Stomach smooth muscle (tissue), 2 donors: Measurements from ENCODE around the gene NFE2L1.

Experiments
- H3K27ac ChIP-seq: one replicate; pipeline ENCODE4 v1.7.0; 2013; ENCODE audit warnings: mild to moderate bottlenecking, low read length, inconsistent platforms
- H3K27me3 ChIP-seq, 2 donors: one replicate each; pipeline ENCODE4 v1.7.0; 2013; ENCODE audit warnings: low read length in 2 of 2; ENCODE audit not compliant: insufficient read depth in 2 of 2, control insufficient read depth in 1 of 2
- H3K36me3 ChIP-seq, 2 donors: one replicate each; pipeline ENCODE4 v1.7.0; 2013; ENCODE audit warnings: low read length in 2 of 2; ENCODE audit not compliant: control insufficient read depth in 2 of 2, insufficient read depth in 2 of 2
- H3K4me1 ChIP-seq: one replicate; pipeline ENCODE4 v1.7.0; 2013; ENCODE audit warnings: low read length; ENCODE audit not compliant: control insufficient read depth, insufficient read depth
- H3K4me3 ChIP-seq, 2 donors: one replicate each; pipeline ENCODE4 v1.7.0; 2013; ENCODE audit warnings: low read length in 2 of 2
- H3K9ac ChIP-seq, 2 donors: one replicate each; pipeline ENCODE4 v1.7.0; 2013; ENCODE audit warnings: low read length in 2 of 2, mild to moderate bottlenecking in 1 of 2
- H3K9me3 ChIP-seq, 2 donors: one replicate each; pipeline ENCODE4 v1.7.0; 2013; ENCODE audit warnings: low read length in 2 of 2; ENCODE audit not compliant: control insufficient read depth in 2 of 2
- donor health status: healthy.
- donor health status: Pancreatic carcinoma.

The NFE2L1 gene

DNA sequence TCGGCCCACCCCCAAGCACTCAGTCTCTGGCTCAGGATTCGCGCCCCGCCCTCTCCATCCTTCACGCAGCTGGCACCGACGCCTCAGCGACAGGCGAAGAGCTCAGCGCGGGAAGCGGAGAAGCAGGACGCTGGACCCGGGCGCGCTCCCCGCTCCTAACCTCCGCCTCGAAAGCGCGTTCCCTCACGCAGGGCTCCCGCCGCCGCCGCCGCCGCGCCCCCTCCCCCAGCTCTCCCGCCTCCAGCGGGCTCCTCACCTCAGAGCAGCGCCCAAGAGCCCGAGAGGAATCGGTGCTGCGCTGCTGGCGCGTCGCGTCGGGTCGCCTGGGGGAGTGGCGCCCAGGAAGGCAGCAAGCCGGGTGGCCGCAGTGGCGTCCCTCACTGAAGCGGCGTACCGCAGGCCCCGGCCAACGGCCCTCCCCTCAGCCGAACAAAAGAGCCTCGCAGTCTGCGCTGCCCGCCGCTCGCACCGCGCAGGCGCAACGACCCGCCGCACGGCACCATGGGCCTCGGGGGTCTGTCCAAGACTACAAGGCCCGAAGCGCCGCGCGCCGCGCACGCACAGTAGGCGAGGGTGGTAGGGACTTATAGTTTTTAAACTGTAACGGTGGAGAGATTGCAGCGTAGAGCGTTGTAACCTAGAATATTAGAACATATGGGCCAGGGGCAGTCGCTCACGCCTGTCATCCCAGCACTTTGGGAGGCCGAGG lies 53.0 kb downstream of the NFE2L1 start, which contains the start of gene CBX1:
CBX1 (minus strand) TSS at position 467 of the 709 bp plus-strand sequence. CDS start 24,474 bp downstream, outside the sequence.
- H3K4me3 ChIP-seq: peak within 1 kb of the TSS; percentile 39 to 84
- H3K27me3 ChIP-seq: no peaks in the 10 kb centered on the region
- H3K9me3 ChIP-seq: no peaks in the 10 kb centered on the region
- peak within 1 kb of the TSS; percentile 70 for H3K27ac ChIP-seq
- peak within 1 kb of the TSS; percentile 65 to 69 for H3K9ac ChIP-seq
- H3K4me1 ChIP-seq: peaks cover 18% of the 10 kb centered on the region
- H3K36me3 ChIP-seq: no peaks in the 10 kb centered on the region

DNA sequence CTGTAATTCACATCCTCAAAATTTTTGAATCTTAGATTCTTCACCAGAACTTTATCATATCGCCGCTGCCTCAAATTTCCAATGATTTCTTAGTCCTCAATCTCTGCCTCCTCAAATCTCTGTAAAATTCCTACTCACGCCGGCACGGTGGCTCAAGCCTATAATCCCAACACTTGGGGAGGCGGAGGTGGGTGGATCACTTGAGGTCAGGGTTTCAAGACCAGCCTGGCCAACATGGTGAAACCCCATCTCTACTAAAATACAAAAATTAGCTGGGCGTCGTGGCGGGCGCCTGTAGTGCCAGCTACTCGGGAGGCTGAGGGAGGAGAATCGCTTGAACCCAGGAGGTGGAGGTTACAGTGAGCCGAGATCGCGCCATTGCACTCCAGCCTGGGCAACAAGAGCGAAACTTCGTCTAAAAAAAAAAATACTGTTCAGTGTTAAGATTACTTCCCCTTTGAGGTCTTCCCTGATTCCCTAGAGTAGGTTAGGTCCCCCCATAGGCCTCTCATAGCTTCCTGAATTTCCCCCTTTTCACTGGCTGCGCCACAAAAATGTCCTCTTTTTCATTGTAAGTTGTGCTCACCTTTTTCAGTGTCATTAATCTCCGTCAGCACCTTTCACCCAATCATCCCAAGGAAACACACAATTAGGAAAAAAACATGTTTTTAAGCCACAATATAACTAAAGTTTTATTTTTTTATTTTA lies 54.0 kb downstream of the NFE2L1 start:
- no peak overlapping the region for H3K9ac ChIP-seq
- no peaks in the 10 kb centered on the region for H3K27me3 ChIP-seq
- no peaks in the 10 kb centered on the region for H3K36me3 ChIP-seq
- H3K27ac ChIP-seq: no peak overlapping the region
- no peaks in the 10 kb centered on the region for H3K9me3 ChIP-seq
- peak overlapping the region in 1 of 2 donors; percentile 84 for H3K4me3 ChIP-seq
- H3K4me1 ChIP-seq: peaks cover 24% of the 10 kb centered on the region

DNA sequence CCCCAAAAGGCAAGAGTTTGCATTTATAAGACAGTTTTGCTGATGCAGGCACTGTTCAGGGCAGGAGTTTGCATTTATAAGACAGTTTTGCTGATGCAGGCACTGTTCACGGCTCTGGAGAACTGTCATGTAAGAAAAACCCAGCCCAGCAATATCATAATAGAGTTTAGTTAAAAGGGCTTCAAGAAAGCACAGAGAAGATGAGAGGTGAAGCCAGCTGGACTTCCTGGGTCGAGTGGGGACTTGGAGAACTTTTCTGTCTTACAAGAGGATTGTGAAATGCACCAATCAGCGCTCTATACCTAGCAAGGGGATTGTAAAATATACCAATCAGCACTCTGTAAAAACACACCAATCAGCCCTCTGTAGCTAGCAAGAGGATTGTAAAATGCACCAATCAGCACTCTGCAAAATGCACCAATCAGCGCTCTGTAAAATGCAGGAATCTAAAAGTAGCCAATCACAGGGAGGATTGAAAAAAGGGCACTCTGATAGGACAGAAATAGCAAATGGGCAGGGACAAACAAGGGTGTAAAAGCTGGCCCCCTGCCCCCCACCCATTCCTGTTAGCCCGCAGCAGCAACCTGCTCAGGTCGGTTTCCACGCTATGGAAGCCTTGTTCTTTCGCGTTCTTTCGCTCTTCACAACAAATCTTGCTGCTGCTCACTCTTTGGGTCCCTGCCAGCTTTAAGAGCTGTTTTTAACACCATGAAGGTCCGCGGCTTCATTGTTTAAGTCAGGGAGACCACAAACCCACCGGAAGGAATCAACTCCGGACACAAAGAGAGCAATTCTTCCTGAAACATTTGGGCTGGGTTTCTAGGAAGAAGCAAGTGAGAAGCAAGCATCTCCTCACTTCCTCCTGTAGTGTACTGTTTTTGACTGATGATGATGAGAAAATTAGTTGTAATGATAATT lies 54.9 kb downstream of the NFE2L1 start:
- H3K27ac ChIP-seq: no peak overlapping the region
- H3K4me3 ChIP-seq: no peak overlapping the region
- H3K4me1 ChIP-seq: peaks cover 26% of the 10 kb centered on the region
- no peaks in the 10 kb centered on the region for H3K36me3 ChIP-seq
- no peaks in the 10 kb centered on the region for H3K9me3 ChIP-seq
- no peak overlapping the region for H3K9ac ChIP-seq
- no peaks in the 10 kb centered on the region for H3K27me3 ChIP-seq

DNA sequence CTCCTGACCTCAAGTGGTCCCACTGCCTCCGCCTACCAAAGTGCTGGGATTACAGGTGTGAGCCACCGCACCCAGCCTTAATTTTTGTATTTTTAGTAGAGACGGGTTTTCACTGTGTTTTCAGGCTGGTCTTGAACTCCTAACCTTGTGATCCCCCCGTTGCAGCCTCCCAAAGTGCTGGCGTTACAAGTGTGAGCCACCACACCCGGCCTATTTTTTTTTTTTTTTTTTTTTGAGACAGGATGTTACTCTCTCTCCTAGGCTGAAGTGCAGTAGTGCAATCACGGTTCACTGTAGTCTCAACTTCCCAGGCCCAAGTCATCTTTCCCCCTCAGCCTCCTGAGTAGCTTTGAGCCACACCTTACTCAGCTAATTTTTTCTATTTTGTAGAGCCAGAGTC lies 56.3 kb downstream of the NFE2L1 start:
- Histone ChIP-seq H3K27ac (no peak overlapping the region), H3K4me1 (peaks cover 29% of the 10 kb centered on the region), H3K36me3 (no peaks in the 10 kb centered on the region)

DNA sequence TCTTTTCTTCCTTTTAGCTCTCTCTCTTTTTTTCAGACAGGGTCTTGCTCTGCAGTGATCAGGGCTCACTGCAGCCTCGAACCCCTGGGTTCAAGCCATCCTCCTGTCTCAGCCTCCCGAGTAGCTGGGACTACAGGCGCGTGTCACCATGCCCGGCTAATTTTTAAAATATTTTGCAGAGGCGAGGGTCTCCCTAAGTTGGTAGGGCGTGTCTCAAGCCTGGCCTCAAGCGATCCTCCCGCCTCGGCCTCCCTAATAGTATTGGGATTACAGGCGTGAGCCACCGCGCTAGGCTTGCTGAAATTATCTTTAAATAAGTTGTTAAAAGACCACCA lies 58.6 kb downstream of the NFE2L1 start:
- Histone ChIP-seq H3K27ac (peak overlapping the region; percentile 88), H3K9ac (peak overlapping the region; percentile 83 to 92), H3K4me3 (peak overlapping the region; percentile 73 to 96), H3K36me3 (no peaks in the 10 kb centered on the region), H3K27me3 (no peaks in the 10 kb centered on the region), H3K9me3 (no peaks in the 10 kb centered on the region), H3K4me1 (peaks cover 14% of the 10 kb centered on the region)

More for the DNA sequence above, 56.3 kb downstream of the NFE2L1 start:
- Histone ChIP-seq H3K27me3 (no peaks in the 10 kb centered on the region), H3K9ac (no peak overlapping the region), H3K4me3 (no peak overlapping the region), H3K9me3 (no peaks in the 10 kb centered on the region)

DNA sequence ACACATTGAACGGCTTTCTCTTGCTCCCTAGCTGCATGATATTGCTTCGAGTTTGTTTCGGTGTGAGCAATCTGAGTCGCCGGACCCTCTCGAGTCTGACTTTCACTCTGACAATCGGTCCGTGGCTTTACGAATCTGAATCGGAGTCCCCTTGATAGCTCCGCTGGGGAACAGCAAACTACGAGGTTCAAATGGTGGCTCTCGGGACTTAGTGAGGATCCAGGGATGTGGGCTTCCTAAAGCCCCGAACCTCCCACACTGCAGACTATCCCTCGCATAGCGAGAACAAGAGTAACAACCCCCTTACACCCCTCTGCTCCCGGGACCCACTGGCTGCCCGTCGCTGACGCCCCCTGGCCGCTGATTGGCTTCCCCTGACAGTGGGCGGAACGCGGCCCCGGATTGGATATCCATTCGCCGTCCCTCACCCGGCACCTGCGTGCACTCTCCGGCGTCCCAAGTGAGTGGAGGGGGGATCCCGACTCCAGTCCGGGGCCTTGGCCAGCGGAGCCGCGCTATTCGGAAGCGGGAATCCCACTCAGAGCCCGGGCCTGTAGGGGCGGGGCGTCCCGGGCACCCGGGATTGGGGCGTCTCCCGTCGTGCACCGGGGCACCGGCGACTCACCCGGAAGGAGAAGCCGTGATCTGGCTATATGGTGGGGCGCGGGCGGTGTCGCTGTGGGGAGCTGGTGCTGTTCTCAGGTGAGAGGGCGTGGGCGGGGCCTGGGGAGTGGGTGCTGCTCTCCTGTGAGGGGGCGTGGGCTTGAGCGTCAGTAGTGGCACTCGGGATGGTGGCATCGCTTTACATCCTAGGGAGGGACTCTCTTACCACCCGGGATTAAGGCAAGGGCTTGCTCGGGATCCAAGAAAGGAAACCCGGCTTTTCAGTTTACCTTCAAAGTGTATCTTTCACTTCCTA lies 59.2 kb downstream of the NFE2L1 start, which contains the start of gene SNX11:
SNX11 (plus strand) TSS at position 630 of the 919 bp plus-strand sequence. CDS start 4,278 bp downstream, outside the sequence.
- H3K9me3 ChIP-seq: no peaks in the 10 kb centered on the region
- no peaks in the 10 kb centered on the region for H3K36me3 ChIP-seq
- peaks cover 13% of the 10 kb centered on the region for H3K4me1 ChIP-seq
- no peaks in the 10 kb centered on the region for H3K27me3 ChIP-seq
- peak within 1 kb of the TSS; percentile 73 to 96 for H3K4me3 ChIP-seq
- peak within 1 kb of the TSS; percentile 83 to 92 for H3K9ac ChIP-seq
- H3K27ac ChIP-seq: peak within 1 kb of the TSS; percentile 88

DNA sequence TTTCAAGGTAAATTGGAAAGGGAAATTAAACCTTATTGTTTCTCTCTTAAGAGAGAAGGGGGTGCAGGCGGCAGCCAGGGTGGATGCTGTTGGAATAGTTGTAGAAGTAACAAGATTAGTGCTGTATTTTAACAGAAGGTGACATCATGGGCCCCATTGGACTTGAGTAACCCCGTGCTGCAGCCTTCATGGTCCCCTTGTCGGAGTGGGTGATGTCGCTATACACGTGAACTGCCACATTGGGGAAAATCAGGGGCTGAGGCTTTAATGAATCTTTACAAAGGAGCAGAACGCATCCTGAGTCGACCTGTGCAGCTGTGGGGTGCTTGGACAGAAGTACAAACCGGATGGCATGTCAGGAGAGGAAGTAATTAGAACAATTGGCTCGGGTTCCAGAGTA lies 62.6 kb downstream of the NFE2L1 start:
- H3K27me3 ChIP-seq: no peaks in the 10 kb centered on the region
- H3K27ac ChIP-seq: no peak overlapping the region
- no peaks in the 10 kb centered on the region for H3K9me3 ChIP-seq
- no peak overlapping the region for H3K9ac ChIP-seq
- peaks cover 4 to 8% of the 10 kb centered on the region in 2 donors for H3K36me3 ChIP-seq
- H3K4me3 ChIP-seq: no peak overlapping the region
- H3K4me1 ChIP-seq: peaks cover 13% of the 10 kb centered on the region
